ENCODE measurements around the gene NUDT3. TPM values are rescaled to one million over a fixed set of nuclear protein-coding genes. Genes with fewer than 3 reads are reported as not detected.

Gene NUDT3
- total RNA-seq, 6 experiments from 2014 or later = 14.5 to 22.7 (median 16.7) TPM

DNA sequence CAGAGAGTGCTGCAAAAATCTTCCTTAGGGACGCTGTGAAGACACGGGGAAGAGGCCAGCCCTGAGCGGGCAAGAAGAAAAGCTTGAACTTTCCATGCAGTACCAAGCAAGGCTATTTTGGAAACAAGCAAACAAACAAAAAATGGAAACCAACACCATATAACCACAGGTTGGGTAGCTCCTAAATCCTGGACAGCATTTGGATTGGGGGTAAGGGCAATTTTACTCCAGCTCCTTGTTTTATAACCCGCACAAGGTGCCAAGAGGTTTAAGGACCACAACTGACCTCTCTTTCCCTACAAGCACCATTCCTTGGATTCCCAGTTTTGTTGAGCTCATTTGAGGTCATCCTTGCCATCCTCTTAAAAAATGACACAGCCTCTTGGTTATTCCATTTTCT is 112.3 kb downstream of the NUDT3 start:
- no peak for TF ChIP-seq POLR2A (IDR thresholded peaks at IDR 0.05)
- TF ChIP-seq, protein P1, sequence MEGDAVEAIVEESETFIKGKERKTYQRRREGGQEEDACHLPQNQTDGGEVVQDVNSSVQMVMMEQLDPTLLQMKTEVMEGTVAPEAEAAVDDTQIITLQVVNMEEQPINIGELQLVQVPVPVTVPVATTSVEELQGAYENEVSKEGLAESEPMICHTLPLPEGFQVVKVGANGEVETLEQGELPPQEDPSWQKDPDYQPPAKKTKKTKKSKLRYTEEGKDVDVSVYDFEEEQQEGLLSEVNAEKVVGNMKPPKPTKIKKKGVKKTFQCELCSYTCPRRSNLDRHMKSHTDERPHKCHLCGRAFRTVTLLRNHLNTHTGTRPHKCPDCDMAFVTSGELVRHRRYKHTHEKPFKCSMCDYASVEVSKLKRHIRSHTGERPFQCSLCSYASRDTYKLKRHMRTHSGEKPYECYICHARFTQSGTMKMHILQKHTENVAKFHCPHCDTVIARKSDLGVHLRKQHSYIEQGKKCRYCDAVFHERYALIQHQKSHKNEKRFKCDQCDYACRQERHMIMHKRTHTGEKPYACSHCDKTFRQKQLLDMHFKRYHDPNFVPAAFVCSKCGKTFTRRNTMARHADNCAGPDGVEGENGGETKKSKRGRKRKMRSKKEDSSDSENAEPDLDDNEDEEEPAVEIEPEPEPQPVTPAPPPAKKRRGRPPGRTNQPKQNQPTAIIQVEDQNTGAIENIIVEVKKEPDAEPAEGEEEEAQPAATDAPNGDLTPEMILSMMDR (IDR thresholded peaks at IDR 0.05) = no peak
- DNase-seq (no peak), ATAC-seq (no peak)
- 95% methylated on average over 3 of the region's 4 CpGs for WGBS (ENCODE audit: insufficient coverage, low coverage, low lambda C conversion rate, missing lambda C conversion rate)
- Histone ChIP-seq H3K9me3 (no peaks in the 10 kb centered on the region), H3K27me3 (no peaks in the 10 kb centered on the region), H3K4me3 (no peak overlapping the region), H3K36me3 (peaks cover 0 to 7% (median 0%) of the 10 kb centered on the region in 4 donors), H3K27ac (no peak overlapping the region), H3K4me1 (peaks cover 0 to 10% (median 3%) of the 10 kb centered on the region in 4 donors)
- intact Hi-C loops (cut with DNase I) = no loop called here

DNA sequence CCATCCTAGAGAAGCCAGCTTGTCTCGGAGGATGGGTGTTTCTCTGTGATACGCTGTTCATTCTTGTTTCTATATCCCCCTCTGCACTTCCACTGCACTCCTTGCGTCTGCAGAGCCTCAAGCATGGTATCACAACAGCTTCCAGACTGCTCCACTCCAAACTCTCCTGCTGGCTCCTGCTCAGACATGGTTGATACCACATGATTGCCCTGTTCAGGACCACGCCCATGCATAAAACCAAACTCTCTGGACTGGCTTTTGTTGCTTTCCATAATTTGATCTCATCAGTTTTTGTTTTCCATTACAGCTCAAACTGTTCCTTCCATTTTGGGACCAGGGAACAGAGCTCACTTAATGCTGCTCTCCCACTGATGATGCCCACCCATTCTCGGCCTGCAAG is 113.6 kb downstream of the NUDT3 start:
- intact Hi-C loops (cut with DNase I) = no loop called here
- WGBS (ENCODE audit: insufficient coverage, low coverage, low lambda C conversion rate, missing lambda C conversion rate) = 97% methylated on average over 5 of the region's 5 CpGs
- Histone ChIP-seq H3K4me1 (peaks cover 0 to 10% (median 3%) of the 10 kb centered on the region in 4 donors), H3K27me3 (no peaks in the 10 kb centered on the region), H3K9me3 (no peaks in the 10 kb centered on the region), H3K27ac (no peak overlapping the region), H3K36me3 (peaks cover 0 to 7% (median 0%) of the 10 kb centered on the region in 4 donors), H3K4me3 (no peak overlapping the region)
- ATAC-seq = no peak
- TF ChIP-seq, protein P1 (IDR thresholded peaks at IDR 0.05) = no peak
- no peak for TF ChIP-seq POLR2A (IDR thresholded peaks at IDR 0.05)
- DNase-seq = no peak

DNA sequence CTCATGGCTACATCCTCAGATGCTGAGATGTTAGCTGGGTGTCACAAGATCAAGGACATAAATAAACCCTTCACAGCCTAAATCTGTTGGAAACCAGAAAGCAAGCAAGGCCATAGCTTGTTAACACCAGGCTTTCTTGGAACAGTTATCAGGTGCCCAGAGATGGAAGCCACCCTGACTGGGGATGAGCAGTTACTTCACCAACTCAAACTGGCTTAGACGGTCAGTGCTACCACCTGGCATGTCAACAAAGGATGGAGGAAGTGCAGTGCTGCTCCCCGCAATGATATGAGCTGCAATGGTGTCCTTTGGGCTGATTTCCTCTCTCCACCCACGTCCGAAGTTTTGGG is 114.7 kb downstream of the NUDT3 start:
- no peaks in the 10 kb centered on the region for H3K27me3 ChIP-seq
- H3K4me3 ChIP-seq = no peak overlapping the region
- H3K36me3 ChIP-seq = peaks cover 0 to 7% (median 0%) of the 10 kb centered on the region in 4 donors
- H3K4me1 ChIP-seq = peaks cover 0 to 10% (median 3%) of the 10 kb centered on the region in 4 donors
- 96% methylated on average over 3 of the region's 4 CpGs for WGBS (ENCODE audit: insufficient coverage, low coverage, low lambda C conversion rate, missing lambda C conversion rate)
- intact Hi-C loops (cut with DNase I) = no loop called here
- TF ChIP-seq, protein P1 (IDR thresholded peaks at IDR 0.05) = no peak
- TF ChIP-seq POLR2A (IDR thresholded peaks at IDR 0.05) = no peak
- ATAC-seq (no peak), DNase-seq (no peak)
- H3K9me3 ChIP-seq = no peaks in the 10 kb centered on the region
- H3K27ac ChIP-seq = no peak overlapping the region

DNA sequence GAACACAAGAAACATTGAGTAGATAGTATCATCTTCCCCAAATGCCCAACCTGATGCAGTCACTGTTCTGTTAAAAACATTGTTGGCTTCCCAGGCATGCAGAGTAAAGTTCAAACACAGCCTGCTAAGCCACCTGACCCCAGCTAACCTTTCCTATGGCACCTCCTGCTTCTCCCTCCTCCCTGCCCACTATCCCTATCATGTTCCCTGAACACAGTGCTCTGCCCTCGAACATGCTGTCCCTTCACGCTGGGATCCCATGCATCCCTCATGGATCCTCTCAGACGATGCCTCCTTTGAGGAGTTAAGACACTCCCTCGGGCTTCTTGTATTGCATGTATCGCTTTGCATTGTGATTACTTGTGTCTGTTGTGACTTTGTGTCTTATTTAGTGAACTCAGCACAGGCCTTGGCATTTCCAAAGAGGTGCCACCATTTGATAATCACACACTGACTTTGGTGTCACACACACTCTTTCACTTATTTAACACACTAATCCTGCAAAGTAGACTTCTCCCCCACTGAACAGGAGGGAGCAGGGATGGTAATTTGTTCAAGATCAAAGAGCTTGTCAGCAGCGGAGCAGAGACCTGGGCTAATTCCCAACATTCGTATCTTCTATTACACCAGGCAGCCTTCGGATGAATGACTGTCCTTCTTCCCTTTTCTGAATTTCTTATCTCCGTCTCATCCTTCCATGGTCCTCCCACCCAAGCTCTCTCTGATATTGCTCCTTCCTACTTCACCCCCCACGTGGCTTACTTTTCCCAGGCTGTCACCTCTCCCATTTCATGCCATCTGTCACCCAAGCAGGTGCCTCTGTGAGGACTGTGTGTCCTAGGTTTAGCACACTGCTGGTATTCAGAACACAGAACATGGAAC is 115.3 kb downstream of the NUDT3 start:
- Histone ChIP-seq H3K4me3 (no peak overlapping the region), H3K9me3 (no peaks in the 10 kb centered on the region), H3K27me3 (no peaks in the 10 kb centered on the region), H3K36me3 (peaks cover 0 to 7% (median 0%) of the 10 kb centered on the region in 4 donors), H3K27ac (no peak overlapping the region), H3K4me1 (peaks cover 0 to 10% (median 3%) of the 10 kb centered on the region in 4 donors)
- intact Hi-C loops (cut with DNase I) = no loop called here
- WGBS (ENCODE audit: insufficient coverage, low coverage, low lambda C conversion rate, missing lambda C conversion rate) = 57% methylated on average over 10 of the region's 10 CpGs
- DNase-seq (no peak), ATAC-seq (peak; percentile 74 to 82 (median 80))
- TF ChIP-seq, protein P1 (IDR thresholded peaks at IDR 0.05) = no peak
- TF ChIP-seq POLR2A (IDR thresholded peaks at IDR 0.05) = no peak
